Vagina (tissue), 2 donors: ENCODE measurements around the gene ROR1.
"Not testable (repeated sequence)": the region's sequence is repeated elsewhere in the genome, so short reads cannot be mapped to it uniquely, and the experiment has no call there.

Experiments
- POLR2AphosphoS5 ChIP-seq, 2 donors: sonication (generic); formaldehyde crosslinking; IDR thresholded peaks; one replicate each; pipeline ENCODE4 v1.9.0; 2017; ENCODE audit warnings: antibody characterized with exemption in 2 of 2, mild to moderate bottlenecking in 2 of 2, low read depth in 1 of 2; ENCODE audit not compliant: insufficient read depth in 1 of 2
- TF ChIP-seq, protein P1 (sequence below), 3 experiments: fragments of 450-650 bp in 2 of 3; fragments of 200-600 bp in 1 of 3; sonication (generic) in 1 of 3; IDR thresholded peaks; one replicate each; pipeline ENCODE4 v1.5.1; 2017 to 2019; ENCODE audit warnings: antibody characterized with exemption in 3 of 3, mild to moderate bottlenecking in 2 of 3, moderate library complexity in 2 of 3

DNA sequence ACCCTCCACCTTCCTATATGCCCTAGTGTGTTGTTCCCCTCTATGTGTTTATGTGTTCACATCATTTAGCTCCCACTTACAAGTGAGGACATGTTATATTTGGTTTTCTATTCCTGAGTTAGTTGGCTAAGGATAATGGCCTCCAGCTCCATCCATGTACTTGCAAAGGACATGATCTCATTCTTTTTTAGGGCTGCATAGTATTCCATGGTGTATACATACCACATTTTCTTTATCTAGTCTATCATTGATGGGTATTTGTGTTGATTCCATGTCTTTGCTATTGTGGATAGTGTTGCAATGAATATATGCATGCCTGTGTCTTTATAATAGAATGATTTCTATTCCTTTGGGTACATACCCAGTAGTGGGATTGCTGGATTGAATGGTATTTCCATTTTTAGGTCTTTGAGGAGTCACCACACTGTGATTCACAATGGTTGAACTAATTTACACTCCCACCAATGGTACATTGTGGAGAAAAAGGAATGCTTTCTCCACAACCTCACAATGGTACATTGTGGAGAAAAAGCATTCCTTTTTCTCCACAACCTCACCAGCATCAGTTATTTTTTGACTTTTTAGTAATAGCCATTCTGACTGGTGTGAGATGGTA, 52.5 kb downstream of the ROR1 start:
- TF ChIP-seq, protein P1, sequence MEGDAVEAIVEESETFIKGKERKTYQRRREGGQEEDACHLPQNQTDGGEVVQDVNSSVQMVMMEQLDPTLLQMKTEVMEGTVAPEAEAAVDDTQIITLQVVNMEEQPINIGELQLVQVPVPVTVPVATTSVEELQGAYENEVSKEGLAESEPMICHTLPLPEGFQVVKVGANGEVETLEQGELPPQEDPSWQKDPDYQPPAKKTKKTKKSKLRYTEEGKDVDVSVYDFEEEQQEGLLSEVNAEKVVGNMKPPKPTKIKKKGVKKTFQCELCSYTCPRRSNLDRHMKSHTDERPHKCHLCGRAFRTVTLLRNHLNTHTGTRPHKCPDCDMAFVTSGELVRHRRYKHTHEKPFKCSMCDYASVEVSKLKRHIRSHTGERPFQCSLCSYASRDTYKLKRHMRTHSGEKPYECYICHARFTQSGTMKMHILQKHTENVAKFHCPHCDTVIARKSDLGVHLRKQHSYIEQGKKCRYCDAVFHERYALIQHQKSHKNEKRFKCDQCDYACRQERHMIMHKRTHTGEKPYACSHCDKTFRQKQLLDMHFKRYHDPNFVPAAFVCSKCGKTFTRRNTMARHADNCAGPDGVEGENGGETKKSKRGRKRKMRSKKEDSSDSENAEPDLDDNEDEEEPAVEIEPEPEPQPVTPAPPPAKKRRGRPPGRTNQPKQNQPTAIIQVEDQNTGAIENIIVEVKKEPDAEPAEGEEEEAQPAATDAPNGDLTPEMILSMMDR (IDR thresholded peaks at IDR 0.05), result not testable (repeated sequence)
- not testable (repeated sequence) for TF ChIP-seq POLR2AphosphoS5 (IDR thresholded peaks at IDR 0.05; ENCODE audit: insufficient read depth in 1 of 2, low read depth in 1 of 2)
